Left lung (tissue), 10 donors: ENCODE results near the gene COMMD4. TPM values are rescaled to one million over a fixed set of nuclear protein-coding genes. Genes with fewer than 3 reads are reported as not detected.
"Not testable (repeated sequence)": the region's sequence is repeated elsewhere in the genome, so short reads cannot be mapped to it uniquely, and the experiment has no call there.

Experiments
- ATAC-seq: fragments of 200-7000 bp; cut with Tn5 transposase; one replicate; pipeline ENCODE4 v1.9.1; 2020; ENCODE audit warnings: moderate library complexity
- DNase-seq, 4 donors: peaks; one replicate each; pipeline ENCODE4 v3.0.0-alpha.2; 2013 to 2020
- H3K27ac ChIP-seq, 2 donors: fragments of 200-600 bp; sonication (generic) in 1 of 2; one replicate each; pipeline versions ENCODE4 v1.5.0 to v1.8.0; 2020 to 2021
- H3K27me3 ChIP-seq, 2 donors: fragments of 200-600 bp; sonication (generic) in 1 of 2; one replicate each; pipeline versions ENCODE4 v1.5.0 to v1.8.0; 2020 to 2021
- H3K36me3 ChIP-seq, 2 donors: fragments of 200-600 bp; sonication (generic) in 1 of 2; one replicate each; pipeline versions ENCODE4 v1.5.0 to v1.8.0; 2020 to 2021
- H3K4me1 ChIP-seq, 2 donors: fragments of 200-600 bp; one replicate each; pipeline ENCODE4 v1.8.0; 2021
- H3K4me3 ChIP-seq, 2 donors: fragments of 200-600 bp; sonication (generic) in 1 of 2; one replicate each; pipeline versions ENCODE4 v1.5.0 to v1.8.0; 2020 to 2021; ENCODE audit warnings: mild to moderate bottlenecking in 1 of 2
- H3K9me3 ChIP-seq, 2 donors: fragments of 200-600 bp; sonication (generic) in 1 of 2; one replicate each; pipeline versions ENCODE4 v1.5.0 to v1.8.0; 2020 to 2021
- CTCF ChIP-seq, 2 donors: fragments of 200-600 bp; sonication (generic) in 1 of 2; IDR thresholded peaks; one replicate each; pipeline versions ENCODE4 v1.5.0 to v1.8.0; 2021; ENCODE audit warnings: antibody characterized with exemption in 2 of 2
- intact Hi-C, 2 donors: fragments of 100-400 bp; cut with DNase I; formaldehyde crosslinking; loops; one replicate each; pipeline versions ENCODE4 v1.11.2 to v1.14.2; 2022
- microRNA-seq, 2 donors: library from miRNA; unstranded; fragments of <30 nt; microRNA quantifications; one replicate each; pipeline ENCODE4, GENCODE V29; 2019
- polyA plus RNA-seq, 6 donors: library from polyadenylated mRNA; unstranded; fragments of 120-200 nt; gene quantifications; one replicate each; pipeline ENCODE4 v1.2.1, GENCODE V29; 2013; ENCODE audit not compliant: insufficient read length in 6 of 6
- total RNA-seq, 2 donors: library from RNA; stranded (reverse); fragmentation: NEBNext Ultra II Directional; extraction: Animal tissue kit (Norgen Biotek cat#: 25700); gene quantifications; one replicate each; pipeline ENCODE4 v1.2.1, GENCODE V29; 2021
- donor health status: DM: no; HTN: yes; CAD: no.
- donor health status: DM: no; HTN: no; CAD: no.

The COMMD4 gene
- total and polyA plus RNA-seq, 8 donors: 71.4 to 97.2 (median 76.2) TPM

- intact Hi-C loops: no loop called here
These were observed 34.2 kb downstream of the COMMD4 start for GRCh38 chr15:75369897-75370581.

GRCh38 chr15:75371486-75371885 lies 35.6 kb downstream of the COMMD4 start:
- no peak for TF ChIP-seq CTCF (IDR thresholded peaks at IDR 0.05)
- Histone ChIP-seq H3K27ac (no peak overlapping the region), H3K9me3 (no peaks in the 10 kb centered on the region), H3K36me3 (peaks cover 3 to 67% of the 10 kb centered on the region in 2 donors), H3K27me3 (no peaks in the 10 kb centered on the region), H3K4me1 (peaks cover 11 to 27% of the 10 kb centered on the region in 2 donors), H3K4me3 (no peak overlapping the region)
- DNase-seq: no peak
- no peak for ATAC-seq
- intact Hi-C loops: no loop called here

More at GRCh38 chr15:75369897-75370581, 34.2 kb downstream of the COMMD4 start:
- no peak overlapping the region for H3K4me3 ChIP-seq
- peaks cover 11 to 27% of the 10 kb centered on the region in 2 donors for H3K4me1 ChIP-seq
- ATAC-seq (no peak), DNase-seq (no peak)
- peaks cover 2 to 67% of the 10 kb centered on the region in 2 donors for H3K36me3 ChIP-seq
- TF ChIP-seq CTCF (IDR thresholded peaks at IDR 0.05): no peak
- H3K9me3 ChIP-seq: no peaks in the 10 kb centered on the region
- no peak overlapping the region for H3K27ac ChIP-seq
- H3K27me3 ChIP-seq: no peaks in the 10 kb centered on the region

GRCh38 chr15:75371901-75372688 lies 36.2 kb downstream of the COMMD4 start:
- TF ChIP-seq CTCF (IDR thresholded peaks at IDR 0.05): no peak

GRCh38 chr15:75380773-75381172 lies 44.9 kb downstream of the COMMD4 start:
- intact Hi-C loops: no loop called here
- H3K36me3 ChIP-seq: peaks cover 0 to 100% of the 10 kb centered on the region in 2 donors
- no peak for TF ChIP-seq CTCF (IDR thresholded peaks at IDR 0.05)
- no peak overlapping the region for H3K4me3 ChIP-seq
- no peaks in the 10 kb centered on the region for H3K4me1 ChIP-seq
- no peaks in the 10 kb centered on the region for H3K27me3 ChIP-seq
- DNase-seq (no peak), ATAC-seq (no peak)
- H3K9me3 ChIP-seq: no peaks in the 10 kb centered on the region
- no peak overlapping the region for H3K27ac ChIP-seq

More at GRCh38 chr15:75371901-75372688, 36.2 kb downstream of the COMMD4 start:
- Histone ChIP-seq H3K4me3 (no peak overlapping the region), H3K36me3 (peaks cover 3 to 67% of the 10 kb centered on the region in 2 donors), H3K9me3 (no peaks in the 10 kb centered on the region), H3K4me1 (peaks cover 11 to 24% of the 10 kb centered on the region in 2 donors), H3K27ac (no peak overlapping the region), H3K27me3 (no peaks in the 10 kb centered on the region)
- DNase-seq (no peak), ATAC-seq (no peak)
- intact Hi-C loops: no loop called here

- intact Hi-C loops, ATAC-seq: not testable (repeated sequence)
These were observed 48.1 kb downstream of the COMMD4 start for GRCh38 chr15:75383986-75384385.

More at GRCh38 chr15:75383986-75384385, 48.1 kb downstream of the COMMD4 start:
- not testable (repeated sequence) for H3K27ac ChIP-seq, H3K4me3 ChIP-seq, H3K27me3 ChIP-seq, DNase-seq, H3K9me3 ChIP-seq, H3K4me1 ChIP-seq
- peaks cover 0 to 100% of the 10 kb centered on the region in 2 donors for H3K36me3 ChIP-seq

Small RNA genes lying within 50 kb of the gene (microRNA-seq; reads per million reads assigned to microRNA genes)
- 0 reads per million in 2 donors for gene MIR631

Other genes starting within 250 kb of the COMMD4 start
- gene C15orf39, start 134.2 kb upstream of the COMMD4 start, total RNA-seq: 10 to 100 TPM; 19.9 to 35.7 TPM
- gene C15orf39, start 134.2 kb upstream of the COMMD4 start, polyA plus RNA-seq: 10 to 100 TPM in 4 of 6 donors, 1 to 10 TPM in 2; 7.8 to 14.7 (median 13.1) TPM
- gene GOLGA6C, start 77.7 kb upstream of the COMMD4 start, total RNA-seq: not detected
- gene GOLGA6C, start 77.7 kb upstream of the COMMD4 start, polyA plus RNA-seq: not detected
- not detected for gene GOLGA6D, start 53.2 kb upstream of the COMMD4 start, total RNA-seq
- gene GOLGA6D, start 53.2 kb upstream of the COMMD4 start, polyA plus RNA-seq: under 1 TPM; 0.13 to 0.47 (median 0.24) TPM
- 10 to 100 TPM; 31.3 to 34.0 TPM for gene NEIL1, start 11.0 kb downstream of the COMMD4 start, total RNA-seq
- 10 to 100 TPM; 23.1 to 36.9 (median 31.8) TPM for gene NEIL1, start 11.0 kb downstream of the COMMD4 start, polyA plus RNA-seq
- 100 to 1,000 TPM; 145 to 211 TPM for gene MAN2C1, start 32.5 kb downstream of the COMMD4 start, total RNA-seq
- gene MAN2C1, start 32.5 kb downstream of the COMMD4 start, polyA plus RNA-seq: 100 to 1,000 TPM; 121 to 245 (median 176) TPM
- 10 to 100 TPM; 49.4 to 50.5 TPM for gene SIN3A, start 115.6 kb downstream of the COMMD4 start, total RNA-seq
- gene SIN3A, start 115.6 kb downstream of the COMMD4 start, polyA plus RNA-seq: 10 to 100 TPM; 60.8 to 67.5 (median 62.3) TPM
- gene PTPN9, start 243.3 kb downstream of the COMMD4 start, total RNA-seq: 10 to 100 TPM; 21.9 to 25.4 TPM
- gene PTPN9, start 243.3 kb downstream of the COMMD4 start, polyA plus RNA-seq: 10 to 100 TPM; 41.6 to 50.4 (median 44.6) TPM